ENCODE data around the gene HTR3D. TPM values are rescaled to one million over a fixed set of nuclear protein-coding genes. Genes with fewer than 3 reads are reported as not detected.

The HTR3D gene
- total RNA-seq = not detected
- not detected for polyA plus RNA-seq (ENCODE audit: insufficient read depth, low read depth, low replicate concordance)
- long read RNA-seq, donor 1 = 0 reads
- long read RNA-seq, donor 2 = 0 reads
- long read RNA-seq, donor 3 = 0 reads
- long read RNA-seq, donor 4 = 0 reads
- long read RNA-seq, donor 5 = 0 reads
- long read RNA-seq, donor 6 = 0 reads
- long read RNA-seq, donor 7 = 0 reads
- long read RNA-seq, donor 8 = 0 reads
- long read RNA-seq, donor 9 = 0 reads
- long read RNA-seq, donor 10 = 0 reads

GRCh38 chr3:184031187-184031792 is at the start of gene HTR3D:
HTR3D (plus strand) TSS chr3:184031742; CDS start chr3:184031742, 0 bp downstream.
- FAIRE-seq (no peak), DNase-seq (peak in 4 of 5 donors; percentile 47 to 85 (median 71))
- no peaks in the 10 kb centered on the region for H3K27me3 ChIP-seq (ENCODE audit: control insufficient read depth, insufficient read depth, low read length)
- H3K9me3 ChIP-seq (ENCODE audit: control insufficient read depth in 2 of 3, insufficient read depth in 1 of 3, low read length in 3 of 3) = no peaks in the 10 kb centered on the region
- intact Hi-C loops (cut with DNase I) = no loop called here
- no peak within 1 kb of the TSS for H3K9ac ChIP-seq (ENCODE audit: low read length in 3 of 3)
- no peak within 1 kb of the TSS for H3K4me3 ChIP-seq (ENCODE audit: low read length in 3 of 3)
- no peaks in the 10 kb centered on the region for H3K36me3 ChIP-seq (ENCODE audit: control insufficient read depth in 2 of 3, insufficient read depth in 3 of 3, low read length in 3 of 3)
- no peaks in the 10 kb centered on the region for H3K4me1 ChIP-seq (ENCODE audit: control insufficient read depth in 2 of 3, insufficient read depth in 2 of 3, low read depth in 1 of 3, low read length in 3 of 3)
- H3K27ac ChIP-seq (ENCODE audit: low read depth in 2 of 2, low read length in 2 of 2) = no peak within 1 kb of the TSS
- TF ChIP-seq CTCF (IDR thresholded peaks at IDR 0.05; ENCODE audit: borderline replicate concordance, extremely low read depth, insufficient read depth) = no peak

GRCh38 chr3:183981990-183982644 is 49.4 kb upstream of the HTR3D start:
- H3K4me3 ChIP-seq (ENCODE audit: low read length in 3 of 3) = no peak overlapping the region
- no peak for TF ChIP-seq CTCF (IDR thresholded peaks at IDR 0.05; ENCODE audit: borderline replicate concordance, extremely low read depth, insufficient read depth)
- no peak overlapping the region for H3K27ac ChIP-seq (ENCODE audit: low read depth in 2 of 2, low read length in 2 of 2)
- no peaks in the 10 kb centered on the region for H3K9me3 ChIP-seq (ENCODE audit: control insufficient read depth in 2 of 3, insufficient read depth in 1 of 3, low read length in 3 of 3)
- FAIRE-seq (no peak), DNase-seq (peak in 3 of 5 donors; percentile 22 to 39 (median 26))
- H3K36me3 ChIP-seq (ENCODE audit: control insufficient read depth in 2 of 3, insufficient read depth in 3 of 3, low read length in 3 of 3) = peaks cover 0 to 24% (median 13%) of the 10 kb centered on the region in 3 donors
- no peaks in the 10 kb centered on the region for H3K27me3 ChIP-seq (ENCODE audit: control insufficient read depth, insufficient read depth, low read length)
- H3K4me1 ChIP-seq (ENCODE audit: control insufficient read depth in 2 of 3, insufficient read depth in 2 of 3, low read depth in 1 of 3, low read length in 3 of 3) = no peaks in the 10 kb centered on the region
- intact Hi-C loops (cut with DNase I) = no loop called here
- no peak overlapping the region for H3K9ac ChIP-seq (ENCODE audit: low read length in 3 of 3)

GRCh38 chr3:183984127-183984740 is 47.3 kb upstream of the HTR3D start:
- DNase-seq (no peak), FAIRE-seq (no peak)
- Histone ChIP-seq H3K9me3 (ENCODE audit: control insufficient read depth in 2 of 3, insufficient read depth in 1 of 3, low read length in 3 of 3) (no peaks in the 10 kb centered on the region), H3K4me1 (ENCODE audit: control insufficient read depth in 2 of 3, insufficient read depth in 2 of 3, low read depth in 1 of 3, low read length in 3 of 3) (no peaks in the 10 kb centered on the region), H3K4me3 (ENCODE audit: low read length in 3 of 3) (no peak overlapping the region), H3K27ac (ENCODE audit: low read depth in 2 of 2, low read length in 2 of 2) (no peak overlapping the region), H3K27me3 (ENCODE audit: control insufficient read depth, insufficient read depth, low read length) (no peaks in the 10 kb centered on the region), H3K9ac (ENCODE audit: low read length in 3 of 3) (no peak overlapping the region), H3K36me3 (ENCODE audit: control insufficient read depth in 2 of 3, insufficient read depth in 3 of 3, low read length in 3 of 3) (peaks cover 0 to 28% (median 12%) of the 10 kb centered on the region in 3 donors)
- TF ChIP-seq CTCF (IDR thresholded peaks at IDR 0.05; ENCODE audit: borderline replicate concordance, extremely low read depth, insufficient read depth) = no peak
- intact Hi-C loops (cut with DNase I) = no loop called here
